ENCODE results near the gene ABL2.
"Not testable (repeated sequence)": the region's sequence is repeated elsewhere in the genome, so short reads cannot be mapped to it uniquely, and the experiment has no call there.

The ABL2 gene

GRCh38 chr1:179135707-179136106 lies 93.8 kb downstream of the ABL2 start:
- DNase-seq (ENCODE audit: low read depth in 2 of 2): not testable (repeated sequence)

GRCh38 chr1:179135168-179135567 lies 94.3 kb downstream of the ABL2 start:
- not testable (repeated sequence) for DNase-seq (ENCODE audit: low read depth in 2 of 2)

- no peak for DNase-seq (ENCODE audit: low read depth in 2 of 2)
Measured at GRCh38 chr1:179129702-179130473, 99.6 kb downstream of the ABL2 start.

- no peak for DNase-seq (ENCODE audit: low read depth in 2 of 2)
Measured at GRCh38 chr1:179128520-179128919, 101.0 kb downstream of the ABL2 start.

GRCh38 chr1:179127163-179127895 lies 102.1 kb downstream of the ABL2 start:
- DNase-seq (ENCODE audit: low read depth in 2 of 2): no peak

GRCh38 chr1:179126338-179127060 lies 103.0 kb downstream of the ABL2 start:
- DNase-seq (ENCODE audit: low read depth in 2 of 2): no peak

GRCh38 chr1:179124873-179125272 lies 104.6 kb downstream of the ABL2 start:
- DNase-seq (ENCODE audit: low read depth in 2 of 2): no peak

- DNase-seq (ENCODE audit: low read depth in 2 of 2): peak in 1 of 2 donors; percentile 11
Measured at GRCh38 chr1:179121159-179121938, 108.1 kb downstream of the ABL2 start.

GRCh38 chr1:179120736-179121135 lies 108.7 kb downstream of the ABL2 start:
- DNase-seq (ENCODE audit: low read depth in 2 of 2): no peak

DNA sequence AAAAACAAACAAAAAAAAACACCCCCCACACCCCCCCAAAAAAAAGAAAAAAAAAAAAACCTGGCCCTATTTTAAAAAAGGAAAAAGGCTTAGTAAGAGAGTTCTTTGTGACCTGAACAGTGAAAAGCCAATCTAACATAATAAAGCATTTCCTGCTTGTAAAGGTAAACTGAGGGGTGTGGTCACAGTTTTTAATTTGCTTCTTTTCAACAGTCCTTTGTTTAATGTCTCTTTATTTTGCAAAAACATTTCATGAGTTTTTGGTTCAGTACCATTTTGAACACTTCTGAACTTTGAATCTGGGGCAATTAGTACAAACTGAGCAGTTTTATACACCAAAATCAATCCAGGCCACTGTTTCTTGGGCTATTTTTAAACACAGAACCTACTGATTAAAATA lies 110.0 kb downstream of the ABL2 start:
- DNase-seq (ENCODE audit: low read depth in 2 of 2): no peak

DNA sequence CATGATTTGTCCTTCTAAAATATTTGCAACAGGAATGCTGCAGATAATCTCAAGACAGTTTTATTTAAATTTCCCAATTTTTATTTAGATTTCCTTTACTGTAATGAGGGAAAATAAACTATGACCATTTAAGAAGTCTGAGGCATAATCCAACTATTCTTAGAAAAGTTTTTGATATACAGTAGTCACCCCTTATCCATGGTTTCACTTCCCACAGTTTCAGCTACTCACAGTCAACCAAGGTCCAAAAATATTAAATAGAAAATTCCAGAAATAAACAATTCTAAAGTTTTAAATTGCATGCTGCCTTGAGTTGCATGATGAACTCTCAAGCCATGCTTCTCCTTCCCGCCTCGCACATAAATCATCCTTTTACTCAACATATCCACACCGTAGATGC lies 114.3 kb downstream of the ABL2 start:
- no peak for DNase-seq (ENCODE audit: low read depth in 2 of 2)

GRCh38 chr1:179108644-179109043 lies 120.8 kb downstream of the ABL2 start:
- no peak for DNase-seq (ENCODE audit: low read depth in 2 of 2)

GRCh38 chr1:179107706-179108629 lies 121.5 kb downstream of the ABL2 start:
- no peak for DNase-seq (ENCODE audit: low read depth in 2 of 2)

GRCh38 chr1:179105393-179105792 lies 124.1 kb downstream of the ABL2 start:
- DNase-seq (ENCODE audit: low read depth in 2 of 2): no peak

- no peak for DNase-seq (ENCODE audit: low read depth in 2 of 2)
Measured at GRCh38 chr1:179104611-179105250, 124.7 kb downstream of the ABL2 start.

- no peak for DNase-seq (ENCODE audit: low read depth in 2 of 2)
Measured at GRCh38 chr1:179103999-179104398, 125.5 kb downstream of the ABL2 start.

- DNase-seq (ENCODE audit: low read depth in 2 of 2): no peak
Measured at GRCh38 chr1:179101566-179101965, 127.9 kb downstream of the ABL2 start.

DNA sequence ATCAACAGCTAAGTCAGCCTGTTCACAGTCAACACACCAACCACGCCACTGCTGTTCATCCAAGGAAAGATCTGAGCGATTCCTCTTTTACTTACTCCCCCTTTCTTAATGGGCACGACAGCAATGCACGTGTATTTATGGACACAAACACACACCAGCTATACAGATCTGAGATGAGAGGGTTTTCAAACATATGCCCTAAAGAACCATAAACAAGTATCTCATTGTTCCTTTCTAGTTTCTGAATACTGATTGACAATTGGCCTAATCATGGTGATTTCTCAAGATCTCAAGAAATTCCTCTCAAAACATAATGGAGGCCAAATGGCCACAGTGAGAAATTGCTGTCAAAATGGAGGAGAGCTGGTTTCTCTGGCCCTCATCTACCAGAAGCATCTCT lies 129.6 kb downstream of the ABL2 start:
- DNase-seq (ENCODE audit: low read depth in 2 of 2): no peak

- DNase-seq (ENCODE audit: low read depth in 2 of 2): no peak
Measured at GRCh38 chr1:179095924-179096323, 133.6 kb downstream of the ABL2 start.

DNA sequence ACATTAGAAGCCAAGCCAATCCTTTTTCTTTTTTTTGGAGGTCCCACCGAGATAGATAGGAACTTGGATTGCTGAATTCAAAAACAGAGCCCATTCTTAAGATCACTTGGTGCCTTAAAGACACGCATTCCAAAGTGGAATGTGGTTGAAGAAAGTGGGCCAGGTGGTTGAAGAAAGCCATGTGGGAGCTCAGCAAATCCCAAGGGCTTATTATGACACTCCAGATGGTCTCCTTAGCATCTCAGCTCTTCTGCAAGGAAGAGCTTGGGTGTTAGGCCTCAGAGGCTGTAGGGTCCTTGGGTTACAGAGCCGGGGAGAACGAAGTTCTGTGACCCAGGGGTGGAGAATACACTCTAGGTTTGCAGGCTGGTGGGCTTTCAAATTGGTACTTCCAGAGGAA lies 134.1 kb downstream of the ABL2 start:
- no peak for DNase-seq (ENCODE audit: low read depth in 2 of 2)
